ENCODE results near the gene FRYL.
A peak's percentile ranks its signal among the peaks of the same experiment; 100 is the strongest.

Gene FRYL

GRCh38 chr4:48620093-48620492 lies 160.0 kb downstream of the FRYL start:
- no peak for DNase-seq (ENCODE audit: low read depth)

DNA sequence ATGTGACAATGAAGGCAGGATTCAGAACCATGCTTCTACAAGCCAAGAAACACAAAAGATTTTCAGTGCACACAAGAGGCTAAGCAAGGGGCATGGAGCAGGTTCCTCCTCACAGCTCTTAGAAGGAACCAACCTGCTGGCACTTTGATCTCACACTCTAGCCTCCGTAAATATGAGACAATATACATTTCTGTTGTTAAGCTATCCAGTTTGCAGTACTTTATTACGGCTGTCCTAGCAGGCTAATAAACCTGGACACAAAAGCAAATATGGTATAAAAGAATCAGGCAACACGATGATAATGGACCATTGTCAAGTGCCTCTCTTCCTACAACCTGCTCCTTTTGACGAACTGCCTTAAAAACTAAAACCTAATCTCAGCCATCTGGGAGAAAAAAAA lies 175.6 kb downstream of the FRYL start:
- DNase-seq (ENCODE audit: low read depth): no peak

DNA sequence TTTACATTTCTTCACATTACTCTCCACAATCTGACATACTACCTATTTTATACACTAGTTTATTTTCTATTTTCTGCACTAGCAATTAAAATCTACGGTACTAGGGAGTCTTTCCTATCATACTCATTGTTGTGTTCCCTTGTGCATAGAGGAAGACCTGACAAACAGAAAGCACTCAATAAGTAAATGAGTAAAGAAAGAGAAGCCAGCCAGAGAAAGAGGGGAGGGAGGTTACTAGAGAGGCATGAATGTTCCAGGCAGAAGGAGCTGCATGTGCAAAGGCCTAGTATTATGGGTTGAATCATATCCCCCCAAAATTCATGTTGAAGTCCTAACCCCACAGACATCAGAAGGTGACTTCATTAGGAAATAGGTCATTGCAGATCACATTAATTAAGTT lies 176.0 kb downstream of the FRYL start:
- DNase-seq (ENCODE audit: low read depth): no peak

GRCh38 chr4:48603366-48604003 lies 176.6 kb downstream of the FRYL start:
- DNase-seq (ENCODE audit: low read depth): no peak

DNA sequence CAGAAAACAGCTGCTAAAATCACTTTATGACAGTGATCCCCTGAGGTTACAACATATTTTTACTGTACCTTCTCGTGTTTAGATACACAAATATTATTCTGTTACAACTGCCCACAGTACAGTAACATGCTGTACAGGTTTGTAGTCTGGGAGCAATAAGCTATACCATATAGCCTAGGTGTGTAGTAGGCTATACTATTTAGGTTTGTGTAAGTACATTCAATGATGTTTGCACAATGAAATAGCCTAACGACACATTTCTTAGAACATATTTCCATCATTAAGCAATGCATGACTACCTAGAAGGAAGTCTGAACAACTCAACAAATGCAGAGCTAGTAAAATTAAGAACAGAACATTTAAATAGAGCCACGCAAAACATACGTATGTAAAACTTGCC lies 177.3 kb downstream of the FRYL start:
- no peak for DNase-seq (ENCODE audit: low read depth)

- DNase-seq (ENCODE audit: low read depth): no peak
Measured at GRCh38 chr4:48602222-48602621, 177.9 kb downstream of the FRYL start.

GRCh38 chr4:48596336-48596735 lies 183.7 kb downstream of the FRYL start:
- no peak for DNase-seq (ENCODE audit: low read depth)

GRCh38 chr4:48594180-48594579 lies 185.9 kb downstream of the FRYL start:
- DNase-seq (ENCODE audit: low read depth): no peak

GRCh38 chr4:48591372-48591771 lies 188.7 kb downstream of the FRYL start:
- no peak for DNase-seq (ENCODE audit: low read depth)

DNA sequence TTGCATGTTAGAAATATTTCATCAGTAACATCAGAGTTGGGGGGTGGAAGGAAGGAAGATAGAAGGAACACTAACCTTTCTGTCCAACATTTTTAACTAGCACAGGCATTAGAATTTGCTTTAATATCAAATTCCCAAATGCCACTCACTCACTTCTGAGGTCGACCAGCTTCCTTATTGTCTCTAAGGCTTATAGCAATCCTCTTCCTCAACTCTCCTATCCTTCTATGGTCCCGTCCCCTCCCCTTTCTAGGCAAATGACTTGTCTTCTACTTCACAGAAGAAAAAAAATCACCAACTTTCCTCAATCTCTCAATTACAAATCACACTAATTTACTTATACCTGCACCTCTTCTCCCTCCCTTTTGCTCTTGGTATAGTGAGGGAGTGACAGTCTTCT lies 189.2 kb downstream of the FRYL start:
- DNase-seq (ENCODE audit: low read depth): no peak

GRCh38 chr4:48589098-48589445 lies 191.0 kb downstream of the FRYL start:
- no peak for DNase-seq (ENCODE audit: low read depth)

DNA sequence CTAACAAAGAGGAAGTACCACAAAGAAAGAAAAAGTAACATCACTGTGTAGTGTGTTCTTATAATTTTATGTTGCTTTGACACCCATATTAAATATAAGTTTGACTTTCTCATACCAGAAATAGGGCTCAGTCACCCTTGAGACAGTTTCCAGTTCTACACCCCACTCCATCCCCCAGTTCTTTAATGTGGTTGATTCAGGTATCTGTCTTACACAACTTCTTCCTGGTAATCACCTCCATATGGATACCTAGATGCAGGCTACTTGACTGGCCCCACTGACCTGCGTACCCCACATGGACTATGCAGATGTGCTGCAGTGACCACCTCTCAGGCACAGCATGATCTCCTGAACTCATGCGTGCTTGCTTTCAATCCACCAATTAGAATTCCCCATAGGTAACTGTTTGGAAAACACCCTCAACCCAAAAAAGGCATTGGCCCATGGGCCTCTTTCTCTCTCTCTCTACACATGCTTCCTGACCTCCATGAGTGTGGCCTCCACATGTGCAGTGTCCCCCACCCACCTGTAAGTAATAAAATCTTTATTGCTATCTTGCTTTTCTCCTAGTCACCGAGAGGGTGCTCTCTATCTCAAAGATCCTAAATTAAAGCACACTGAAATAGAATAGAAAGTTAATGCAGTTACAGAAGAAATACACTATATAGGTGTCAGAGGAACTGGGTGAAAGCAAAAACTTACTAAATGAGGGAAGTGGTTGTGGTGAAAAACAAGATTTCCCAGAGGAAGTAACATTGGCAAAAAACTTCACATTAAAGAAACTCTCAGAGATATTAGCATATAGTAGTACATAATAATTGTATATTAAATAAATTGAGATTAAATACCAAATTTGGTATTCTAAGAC lies 191.6 kb downstream of the FRYL start:
- no peak for DNase-seq (ENCODE audit: low read depth)

DNA sequence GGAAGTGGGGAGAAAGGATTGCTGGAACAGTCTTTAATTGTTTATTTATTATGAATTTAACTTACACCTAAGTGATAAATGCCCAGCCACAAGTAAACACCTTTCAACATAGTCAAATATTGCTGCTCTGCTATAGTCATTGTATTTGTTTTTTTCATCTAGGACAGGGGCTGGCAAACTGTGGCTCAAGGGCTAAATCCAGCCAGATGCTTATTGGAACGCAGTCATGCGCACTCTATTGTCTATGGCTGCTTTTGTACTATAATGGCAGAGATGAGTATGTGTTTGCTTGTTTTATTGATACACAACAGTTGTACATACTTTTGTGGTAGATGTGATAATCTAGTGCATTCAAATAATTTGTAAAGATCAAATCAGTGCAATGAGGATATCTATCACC lies 194.7 kb downstream of the FRYL start:
- no peak for DNase-seq (ENCODE audit: low read depth)

GRCh38 chr4:48578132-48578968 lies 201.7 kb downstream of the FRYL start:
- DNase-seq (ENCODE audit: low read depth): peak; percentile 29

DNA sequence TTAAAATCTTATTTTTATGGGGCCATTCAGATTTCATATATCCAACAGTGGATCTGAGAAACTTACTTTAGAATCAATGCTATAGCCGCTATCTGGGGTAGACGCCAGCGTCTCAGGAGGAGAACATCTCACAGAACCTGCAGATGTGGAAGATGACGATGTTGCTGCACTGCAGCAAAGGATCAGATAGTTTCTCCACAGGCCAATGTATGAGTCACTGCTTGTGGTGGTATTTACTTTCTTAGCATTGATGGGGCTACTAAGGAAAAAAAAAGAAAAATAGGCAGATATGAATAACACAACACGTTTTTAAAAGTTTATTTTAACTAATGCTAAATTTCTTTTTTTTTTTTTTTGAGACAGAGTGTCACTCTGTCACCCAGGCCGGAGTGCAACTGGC lies 204.1 kb downstream of the FRYL start:
- no peak for DNase-seq (ENCODE audit: low read depth)

DNA sequence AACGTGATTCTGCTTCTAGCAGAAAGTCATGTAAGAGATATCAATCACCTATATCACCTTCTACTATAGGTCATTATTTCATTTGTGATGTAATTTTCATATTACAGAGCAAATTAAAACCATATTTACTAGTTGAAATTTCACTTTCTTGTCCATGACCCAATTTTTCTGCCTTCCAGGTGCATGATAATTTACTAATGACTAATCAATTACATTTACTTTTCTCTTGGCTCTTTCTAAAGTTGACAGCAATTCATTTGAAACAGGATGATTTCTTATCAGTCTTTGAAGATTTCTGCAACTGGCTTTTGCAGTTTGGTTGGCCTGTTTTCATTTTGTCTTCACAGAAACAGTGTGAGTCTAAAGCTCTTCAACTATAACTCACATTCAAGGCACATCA lies 208.6 kb downstream of the FRYL start:
- DNase-seq (ENCODE audit: low read depth): no peak

GRCh38 chr4:48570646-48571220 lies 209.3 kb downstream of the FRYL start:
- DNase-seq (ENCODE audit: low read depth): no peak

- DNase-seq (ENCODE audit: low read depth): no peak
Measured at GRCh38 chr4:48566034-48566384, 214.1 kb downstream of the FRYL start.

DNA sequence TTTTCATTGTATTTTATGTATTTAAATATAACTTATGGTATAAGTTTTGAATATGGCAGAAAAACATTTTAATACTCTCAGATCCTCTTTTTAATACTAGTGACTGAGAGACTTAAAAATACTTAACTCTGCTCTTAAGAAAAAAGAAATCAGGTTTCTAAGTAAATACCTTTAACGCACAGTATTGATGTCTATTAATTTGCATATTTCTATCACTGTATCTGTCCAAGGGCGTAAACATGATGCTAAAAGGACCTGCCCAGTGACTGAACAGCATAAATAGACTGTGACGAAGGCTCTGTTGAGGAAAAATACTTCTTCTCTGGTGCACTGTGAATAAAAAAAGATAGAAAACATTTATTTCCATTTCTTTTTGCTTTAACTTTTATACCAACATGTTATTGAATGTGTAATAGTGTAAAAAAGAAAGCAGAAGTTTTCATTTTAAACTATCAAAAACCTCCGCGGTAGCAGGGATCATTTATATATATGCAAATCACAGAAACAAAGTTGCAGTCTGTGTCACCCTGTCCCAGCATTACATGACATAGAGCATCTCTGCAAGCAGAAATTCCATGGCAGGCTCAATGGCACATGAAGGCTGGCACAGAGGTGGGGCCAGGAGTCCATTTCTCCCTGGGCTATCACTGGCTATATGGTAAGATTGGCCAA lies 214.6 kb downstream of the FRYL start:
- no peak for DNase-seq (ENCODE audit: low read depth)

DNA sequence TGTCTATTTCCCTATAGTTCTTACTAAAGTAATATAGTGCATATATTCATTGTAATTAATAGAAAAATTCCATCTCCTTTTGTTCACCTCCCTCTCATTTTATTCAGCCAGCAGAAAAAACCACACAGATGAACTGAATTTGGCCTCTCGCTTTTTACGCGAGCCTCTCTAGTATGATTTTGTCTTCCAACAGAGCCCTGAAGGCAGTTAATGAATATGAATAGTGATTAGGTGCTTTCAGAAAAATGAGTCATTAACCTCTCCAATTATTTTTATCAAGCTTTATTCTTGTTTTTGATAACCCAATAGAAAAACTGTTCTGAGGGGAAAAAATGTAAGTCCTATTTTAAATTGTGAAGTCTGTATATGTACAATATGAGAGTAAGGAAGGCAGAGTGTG lies 215.9 kb downstream of the FRYL start:
- no peak for DNase-seq (ENCODE audit: low read depth)

GRCh38 chr4:48558819-48559218 lies 221.3 kb downstream of the FRYL start:
- DNase-seq (ENCODE audit: low read depth): no peak

- no peak for DNase-seq (ENCODE audit: low read depth)
Measured at GRCh38 chr4:48558026-48558425, 222.1 kb downstream of the FRYL start.
